Transverse colon (tissue), 4 donors: ENCODE results near the gene PDILT. TPM values are rescaled to one million over a fixed set of nuclear protein-coding genes. Genes with fewer than 3 reads are reported as not detected.

Experiments
- DNase-seq: peaks from one replicate; pipeline ENCODE4 v3.0.0-alpha.2; 2019
- H3K27ac ChIP-seq, 4 donors: fragments of 200-600 bp; sonication (generic); 2 replicates each; pipeline ENCODE4 v1.5.1; 2016 to 2018; ENCODE audit warnings: inconsistent platforms in 4 of 4
- H3K27me3 ChIP-seq: fragments of 200-600 bp; sonication (generic); 2 replicates; pipeline ENCODE4 v1.5.1; 2017; ENCODE audit warnings: inconsistent platforms
- H3K36me3 ChIP-seq, 4 donors: fragments of 200-600 bp; sonication (generic); 2 replicates each; pipeline ENCODE4 v1.5.1; 2017 to 2019; ENCODE audit warnings: inconsistent platforms in 4 of 4
- H3K4me1 ChIP-seq, 4 donors: fragments of 200-600 bp; sonication (generic); 2 replicates each; pipeline ENCODE4 v1.5.1; 2017 to 2020; ENCODE audit warnings: inconsistent platforms in 4 of 4
- H3K4me3 ChIP-seq, 4 donors: fragments of 200-600 bp; sonication (generic); 1 replicate in 1 of 4; 2 replicates in 3 of 4; pipeline versions ENCODE4 v1.5.1 to v1.6.1; 2017 to 2019; ENCODE audit warnings: inconsistent platforms in 4 of 4
- H3K9me3 ChIP-seq, 2 donors: fragments of 200-600 bp; sonication (generic); 2 replicates each; pipeline ENCODE4 v1.5.1; 2017 to 2019; ENCODE audit warnings: inconsistent platforms in 2 of 2
- EP300 ChIP-seq: sonication (generic); formaldehyde crosslinking; IDR thresholded peaks from one replicate; pipeline ENCODE4 v1.6.1; 2017; ENCODE audit warnings: antibody characterized with exemption, low read depth
- POLR2A ChIP-seq: fragments of 450-650 bp; IDR thresholded peaks from one replicate; pipeline ENCODE4 v1.6.1; 2016; ENCODE audit warnings: antibody characterized with exemption, mild to moderate bottlenecking, moderate library complexity
- POLR2AphosphoS5 ChIP-seq, 3 donors: sonication (generic); formaldehyde crosslinking; IDR thresholded peaks; one replicate each; pipeline ENCODE4 v1.6.1; 2016; ENCODE audit warnings: antibody characterized with exemption in 3 of 3
- WGBS, 2 donors: methylation state at CpG; one replicate each; pipeline ENCODE4 v1.1.5; 2018; ENCODE audit warnings: low coverage in 1 of 2; 5-methylcytosine and 5-hydroxymethylcytosine counted together
- in situ Hi-C, 4 donors: fragments of 200-750 bp; cut with MboI; loops; one replicate each; pipeline versions ENCODE4 v1.15.0 to v1.15.1; 2017; ENCODE audit warnings: low sequenced_read_pairs in 3 of 4, low pct_ligation_motif_present in 1 of 4, low pct_unique_long_range_greater_than_20kb in 1 of 4
- intact Hi-C: fragments of 100-400 bp; cut with DNase I; formaldehyde crosslinking; loops from one replicate; pipeline ENCODE4 v1.15.1; 2023; ENCODE audit warnings: low total_unique reads
- total RNA-seq, 4 donors: library from RNA; depleted of rRNA; stranded (reverse); fragments of >200 nt; gene quantifications; one replicate each; pipeline ENCODE4 v1.1.0, GENCODE V29; 2016
- TF ChIP-seq, protein P1 (sequence below), 5 experiments: fragments of 200-600 bp in 3 of 5; fragments of 450-650 bp in 2 of 5; sonication (generic) in 3 of 5; IDR thresholded peaks; 1 replicate in 2 of 5; 2 replicates in 3 of 5; pipeline ENCODE4 v1.5.1; 2016 to 2017; ENCODE audit warnings: antibody characterized with exemption in 5 of 5, inconsistent platforms in 3 of 5, mild to moderate bottlenecking in 2 of 5, moderate library complexity in 1 of 5

PDILT gene
- total RNA-seq, 4 donors from 2014 or later = not detected

DNA sequence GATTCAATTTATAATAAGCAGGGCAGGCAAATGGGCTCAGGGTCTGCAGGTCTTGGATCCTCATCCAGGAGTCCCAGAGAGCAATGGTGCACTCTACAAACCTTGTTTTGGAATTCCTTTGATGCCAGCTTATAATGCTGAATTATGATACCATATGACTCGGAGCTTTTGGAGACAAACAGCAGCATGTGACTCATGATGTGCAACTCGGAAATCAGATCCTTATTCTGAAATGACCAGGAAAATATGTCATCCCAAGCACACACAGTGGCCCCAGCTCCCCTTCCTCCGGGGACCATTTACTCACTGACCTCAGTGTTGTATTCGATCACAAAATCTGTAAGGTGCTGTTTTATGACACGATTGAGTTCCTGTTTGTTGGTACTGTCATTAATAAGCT lies 31.8 kb downstream of the PDILT start:
- in situ Hi-C loops = no loop called here

DNA sequence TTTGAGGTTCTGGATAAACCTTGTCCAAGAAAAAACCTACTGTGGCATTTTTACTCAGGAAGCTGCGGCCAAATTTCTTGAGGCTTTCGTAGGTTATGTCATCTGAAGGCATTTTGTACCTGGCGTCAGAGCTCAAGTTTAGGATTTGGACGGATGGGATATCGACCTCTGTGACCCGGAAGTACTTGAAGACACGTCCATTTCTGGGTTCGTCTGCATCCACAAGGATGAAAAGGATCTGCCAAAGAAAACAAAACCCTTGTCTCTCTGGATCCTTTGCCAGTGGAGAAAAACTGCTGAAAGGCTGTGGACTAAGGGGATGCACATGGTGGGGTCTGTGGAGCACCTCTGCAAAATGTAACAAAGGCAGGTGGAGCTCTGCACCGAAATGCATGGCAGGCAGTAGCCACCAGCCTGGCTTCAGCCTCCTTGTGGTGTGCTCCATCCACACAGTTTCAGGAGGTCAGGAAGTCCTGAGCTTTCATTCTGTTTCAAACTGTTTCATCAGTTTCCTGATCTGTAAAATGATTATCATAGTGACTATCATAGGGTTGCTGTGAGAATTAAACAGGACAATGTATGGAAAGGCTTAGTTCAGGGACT lies 35.0 kb downstream of the PDILT start:
- WGBS, 2 donors = 73 to 78% methylated on average over 6 to 9 of the region's 9 CpGs
- Histone ChIP-seq H3K4me3 (no peak overlapping the region), H3K36me3 (no peaks in the 10 kb centered on the region), H3K27me3 (peaks cover 12% of the 10 kb centered on the region), H3K4me1 (no peaks in the 10 kb centered on the region), H3K9me3 (no peaks in the 10 kb centered on the region), H3K27ac (no peak overlapping the region)
- in situ Hi-C loops (no loop called here), intact Hi-C loops (no loop called here)
- no peak for TF ChIP-seq POLR2AphosphoS5 (IDR thresholded peaks at IDR 0.05)
- TF ChIP-seq EP300 = no peak
- TF ChIP-seq, protein P1, sequence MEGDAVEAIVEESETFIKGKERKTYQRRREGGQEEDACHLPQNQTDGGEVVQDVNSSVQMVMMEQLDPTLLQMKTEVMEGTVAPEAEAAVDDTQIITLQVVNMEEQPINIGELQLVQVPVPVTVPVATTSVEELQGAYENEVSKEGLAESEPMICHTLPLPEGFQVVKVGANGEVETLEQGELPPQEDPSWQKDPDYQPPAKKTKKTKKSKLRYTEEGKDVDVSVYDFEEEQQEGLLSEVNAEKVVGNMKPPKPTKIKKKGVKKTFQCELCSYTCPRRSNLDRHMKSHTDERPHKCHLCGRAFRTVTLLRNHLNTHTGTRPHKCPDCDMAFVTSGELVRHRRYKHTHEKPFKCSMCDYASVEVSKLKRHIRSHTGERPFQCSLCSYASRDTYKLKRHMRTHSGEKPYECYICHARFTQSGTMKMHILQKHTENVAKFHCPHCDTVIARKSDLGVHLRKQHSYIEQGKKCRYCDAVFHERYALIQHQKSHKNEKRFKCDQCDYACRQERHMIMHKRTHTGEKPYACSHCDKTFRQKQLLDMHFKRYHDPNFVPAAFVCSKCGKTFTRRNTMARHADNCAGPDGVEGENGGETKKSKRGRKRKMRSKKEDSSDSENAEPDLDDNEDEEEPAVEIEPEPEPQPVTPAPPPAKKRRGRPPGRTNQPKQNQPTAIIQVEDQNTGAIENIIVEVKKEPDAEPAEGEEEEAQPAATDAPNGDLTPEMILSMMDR (IDR thresholded peaks at IDR 0.05) = no peak
- TF ChIP-seq POLR2A = no peak
- DNase-seq = no peak

More for the DNA sequence above, 31.8 kb downstream of the PDILT start:
- no peak overlapping the region for H3K27ac ChIP-seq
- DNase-seq = no peak
- H3K9me3 ChIP-seq = no peaks in the 10 kb centered on the region
- intact Hi-C loops = no loop called here
- TF ChIP-seq POLR2AphosphoS5 (IDR thresholded peaks at IDR 0.05) (no peak), EP300 (no peak), POLR2A (no peak)
- TF ChIP-seq, protein P1 (IDR thresholded peaks at IDR 0.05) = no peak
- no peaks in the 10 kb centered on the region for H3K36me3 ChIP-seq
- peaks cover 12% of the 10 kb centered on the region for H3K27me3 ChIP-seq
- 81 to 85% methylated on average over 4 to 5 of the region's 5 CpGs for WGBS, 2 donors
- no peak overlapping the region for H3K4me3 ChIP-seq
- H3K4me1 ChIP-seq = no peaks in the 10 kb centered on the region

DNA sequence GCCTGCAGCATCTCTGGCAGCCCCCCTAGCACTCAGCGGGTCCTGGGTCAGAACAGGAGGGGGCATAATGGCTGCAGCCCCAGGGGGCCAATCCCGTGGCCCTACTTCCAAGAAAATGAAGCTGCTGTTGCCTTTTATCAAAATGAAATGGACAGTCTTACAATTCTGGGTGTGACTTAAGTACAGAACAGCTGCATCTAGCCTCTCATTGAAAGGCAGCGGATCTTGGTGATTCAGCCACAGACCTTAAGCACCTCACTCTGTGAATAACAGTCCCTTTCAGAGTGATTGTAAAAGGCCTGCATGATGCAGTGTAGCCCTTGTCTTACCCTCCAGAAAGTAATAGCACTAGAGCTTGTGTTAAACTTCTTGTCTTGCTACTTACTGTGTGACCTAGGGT lies 40.5 kb downstream of the PDILT start:
- no peak for DNase-seq
- H3K27ac ChIP-seq = no peak overlapping the region
- no peaks in the 10 kb centered on the region for H3K36me3 ChIP-seq
- H3K9me3 ChIP-seq = no peaks in the 10 kb centered on the region
- no peak overlapping the region for H3K4me3 ChIP-seq
- intact Hi-C loops (no loop called here), in situ Hi-C loops (no loop called here)
- no peaks in the 10 kb centered on the region for H3K4me1 ChIP-seq
- WGBS, 2 donors = 73% methylated on average over 3 of the region's 3 CpGs; no CpG with 5 or more reads in 1 of the 2 donors
- no peaks in the 10 kb centered on the region for H3K27me3 ChIP-seq
- no peak for TF ChIP-seq EP300
- TF ChIP-seq, protein P1 (IDR thresholded peaks at IDR 0.05) = no peak
- TF ChIP-seq POLR2AphosphoS5 (IDR thresholded peaks at IDR 0.05) = no peak
- TF ChIP-seq POLR2A = no peak

DNA sequence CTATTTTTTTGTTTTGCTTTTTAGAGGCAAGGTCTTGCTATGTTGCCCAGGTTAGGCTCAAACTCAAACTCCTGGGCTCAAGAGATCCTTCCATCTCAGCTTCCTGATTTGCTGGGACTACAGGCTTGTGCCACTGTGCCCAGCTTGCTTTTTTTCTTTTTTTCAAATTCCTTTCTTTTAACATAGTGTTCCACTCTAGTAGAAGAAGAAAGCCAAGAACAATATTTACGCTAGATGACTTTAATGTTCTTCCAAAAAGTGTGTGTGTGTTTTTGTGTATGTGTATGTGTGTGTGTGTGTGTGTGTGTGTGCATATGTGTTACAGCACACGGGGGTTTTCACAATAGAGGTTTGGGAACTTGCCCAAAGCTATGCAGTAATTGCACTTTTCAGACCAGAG lies 41.3 kb downstream of the PDILT start:
- in situ Hi-C loops = no loop called here
- intact Hi-C loops = no loop called here

DNA sequence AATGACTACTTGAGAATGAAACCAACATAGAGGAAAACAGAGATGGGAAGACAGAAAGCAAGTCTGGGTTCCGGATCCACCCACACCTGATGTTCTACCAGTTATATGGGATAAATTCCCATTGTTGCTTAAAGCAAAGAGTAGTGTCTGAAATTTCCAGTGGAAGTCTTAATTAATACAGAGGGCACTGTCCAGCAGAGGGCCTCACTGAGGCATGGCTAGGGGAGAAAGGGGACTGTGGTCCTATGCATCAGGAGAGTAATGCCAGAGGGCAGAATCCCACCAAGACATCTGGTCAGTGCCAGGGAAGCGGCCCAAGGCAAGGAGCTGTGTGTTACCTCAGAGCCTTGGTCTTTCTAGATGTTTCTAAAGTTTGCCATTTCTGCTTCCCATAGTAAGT lies 44.5 kb downstream of the PDILT start:
- Histone ChIP-seq H3K9me3 (no peaks in the 10 kb centered on the region), H3K36me3 (no peaks in the 10 kb centered on the region), H3K27ac (no peak overlapping the region), H3K4me1 (no peaks in the 10 kb centered on the region), H3K4me3 (no peak overlapping the region), H3K27me3 (peaks cover 3% of the 10 kb centered on the region)
- no peak for DNase-seq
- TF ChIP-seq POLR2A (no peak), POLR2AphosphoS5 (IDR thresholded peaks at IDR 0.05) (no peak), EP300 (no peak)
- TF ChIP-seq, protein P1 (IDR thresholded peaks at IDR 0.05) = no peak
- in situ Hi-C loops = no loop called here
- WGBS, 2 donors = 59 to 61% methylated on average over 2 of the region's 2 CpGs
- intact Hi-C loops = no loop called here

More for the DNA sequence above, 41.3 kb downstream of the PDILT start:
- Histone ChIP-seq H3K36me3 (no peaks in the 10 kb centered on the region), H3K4me1 (no peaks in the 10 kb centered on the region), H3K27me3 (no peaks in the 10 kb centered on the region), H3K27ac (no peak overlapping the region), H3K9me3 (no peaks in the 10 kb centered on the region), H3K4me3 (no peak overlapping the region)
- TF ChIP-seq POLR2A (no peak), EP300 (no peak)
- no peak for DNase-seq
- whole genome bisulfite sequencing, 2 donors = 49 to 55% methylated on average over 2 of the region's 2 CpGs
